HuH-7.5 (cell line): Measurements from ENCODE around the gene CRIP3.
"Not testable (repeated sequence)": the region's sequence is repeated elsewhere in the genome, so short reads cannot be mapped to it uniquely, and the experiment has no call there.

ENCODE experiments used
- DNase-seq: peaks from one replicate; pipeline ENCODE4 v3.0.0; 2011; ENCODE audit warnings: low spot score

CRIP3 gene

GRCh38 chr6:43306086-43306485 lies 2.5 kb downstream of the CRIP3 start:
- DNase-seq = no peak

GRCh38 chr6:43304882-43305281 lies 3.7 kb downstream of the CRIP3 start:
- DNase-seq = no peak

GRCh38 chr6:43304361-43304760 lies 4.3 kb downstream of the CRIP3 start:
- no peak for DNase-seq

GRCh38 chr6:43303751-43304331 lies 4.8 kb downstream of the CRIP3 start:
- DNase-seq = no peak

GRCh38 chr6:43303006-43303405 lies 5.6 kb downstream of the CRIP3 start:
- DNase-seq = not testable (repeated sequence)

- no peak for DNase-seq
These were observed 6.5 kb downstream of the CRIP3 start for GRCh38 chr6:43302126-43302525.

- DNase-seq = no peak
These were observed 7.3 kb downstream of the CRIP3 start for GRCh38 chr6:43301081-43301870.

- DNase-seq = no peak
These were observed 9.0 kb downstream of the CRIP3 start for GRCh38 chr6:43299338-43300293.

- no peak for DNase-seq
These were observed 9.9 kb downstream of the CRIP3 start for GRCh38 chr6:43298565-43299337.

- DNase-seq = no peak
These were observed 10.7 kb downstream of the CRIP3 start, which contains the start of gene SLC22A7 for GRCh38 chr6:43297644-43298564. TSS of gene SLC22A7 (plus strand) at chr6:43298260. CDS start at chr6:43298359, 99 bp downstream.

GRCh38 chr6:43296780-43297497 lies 11.7 kb downstream of the CRIP3 start:
- DNase-seq = no peak

GRCh38 chr6:43295456-43295855 lies 13.2 kb downstream of the CRIP3 start:
- no peak for DNase-seq

- DNase-seq = no peak
These were observed 14.1 kb downstream of the CRIP3 start for GRCh38 chr6:43294536-43294935.

- no peak for DNase-seq
These were observed 14.9 kb downstream of the CRIP3 start for GRCh38 chr6:43293698-43294097.

GRCh38 chr6:43292763-43293318 lies 15.8 kb downstream of the CRIP3 start:
- no peak for DNase-seq

- no peak for DNase-seq
These were observed 16.3 kb downstream of the CRIP3 start for GRCh38 chr6:43292341-43292740.

- no peak for DNase-seq
These were observed 16.9 kb downstream of the CRIP3 start for GRCh38 chr6:43291708-43292107.

- DNase-seq = no peak
These were observed 17.7 kb downstream of the CRIP3 start for GRCh38 chr6:43290905-43291355.

- no peak for DNase-seq
These were observed 18.2 kb downstream of the CRIP3 start for GRCh38 chr6:43290339-43290904.
